GM23248 (cell line): Measurements from ENCODE around the gene ATP10A. TPM values are rescaled to one million over a fixed set of nuclear protein-coding genes. Genes with fewer than 3 reads are reported as not detected.

ENCODE experiments used
- DNase-seq: peaks from one replicate; pipeline ENCODE4 v3.0.0-alpha.2; 2015
- H2AFZ ChIP-seq: fragments of 200-600 bp; sonication (generic); 2 replicates; pipeline ENCODE4 v1.6.1; 2016; ENCODE audit warnings: antibody characterized with exemption
- H3F3A ChIP-seq: fragments of 200-600 bp; sonication (generic); 2 replicates; pipeline ENCODE4 v1.6.1; 2016; ENCODE audit warnings: mild to moderate bottlenecking, antibody characterized with exemption, mixed run types; ENCODE audit not compliant: insufficient read depth
- H3K27ac ChIP-seq: fragments of 200-600 bp; sonication (generic); 2 replicates; pipeline ENCODE4 v1.5.1; 2016; ENCODE audit warnings: mild to moderate bottlenecking
- H3K27me3 ChIP-seq: fragments of 200-600 bp; sonication (generic); replicated peaks from 2 replicates; pipeline ENCODE4 v1.6.1; 2016; ENCODE audit warnings: mild to moderate bottlenecking; ENCODE audit not compliant: insufficient read depth
- H3K36me3 ChIP-seq: fragments of 200-600 bp; sonication (generic); 2 replicates; pipeline ENCODE4 v1.6.1; 2016; ENCODE audit warnings: low read depth, mild to moderate bottlenecking
- H3K4me1 ChIP-seq: fragments of 200-600 bp; sonication (generic); 2 replicates; pipeline ENCODE4 v1.6.1; 2016; ENCODE audit warnings: mild to moderate bottlenecking; ENCODE audit not compliant: insufficient read depth
- H3K4me2 ChIP-seq: fragments of 200-600 bp; sonication (generic); one replicate; pipeline ENCODE4 v1.6.1; 2016; ENCODE audit warnings: mild to moderate bottlenecking; ENCODE audit not compliant: unreplicated experiment
- H3K4me3 ChIP-seq: fragments of 200-600 bp; sonication (generic); 2 replicates; pipeline ENCODE4 v1.5.1; 2016; ENCODE audit warnings: mild to moderate bottlenecking
- H3K79me2 ChIP-seq: fragments of 200-600 bp; sonication (generic); 2 replicates; pipeline ENCODE4 v1.6.1; 2016; ENCODE audit warnings: mild to moderate bottlenecking; ENCODE audit not compliant: insufficient read depth
- H3K9ac ChIP-seq: fragments of 200-600 bp; sonication (generic); 2 replicates; pipeline ENCODE4 v1.6.1; 2016; ENCODE audit warnings: mild to moderate bottlenecking
- H3K9me2 ChIP-seq: fragments of 200-600 bp; sonication (generic); 2 replicates; pipeline ENCODE4 v1.6.1; 2016; ENCODE audit warnings: mixed run types, mild to moderate bottlenecking, moderate library complexity; ENCODE audit not compliant: insufficient read depth
- H3K9me3 ChIP-seq: fragments of 200-600 bp; sonication (generic); one replicate; pipeline ENCODE4 v1.6.1; 2017; ENCODE audit warnings: low read depth
- H4K20me1 ChIP-seq: fragments of 200-600 bp; sonication (generic); 2 replicates; pipeline ENCODE4 v1.6.0; 2016; ENCODE audit not compliant: insufficient read depth
- EZH2 ChIP-seq: fragments of 200-600 bp; sonication (generic); IDR thresholded peaks from 2 replicates; pipeline ENCODE4 v1.6.1; 2018; ENCODE audit warnings: antibody characterized with exemption, mild to moderate bottlenecking; ENCODE audit not compliant: insufficient read depth, poor library complexity, severe bottlenecking
- EZH2phosphoT487 ChIP-seq: fragments of 200-600 bp; sonication (generic); IDR thresholded peaks from 2 replicates; pipeline ENCODE4 v1.6.1; 2018; ENCODE audit warnings: antibody characterized with exemption, moderate library complexity, mild to moderate bottlenecking, low read depth; ENCODE audit not compliant: insufficient read depth
- WGBS, 2 experiments: methylation state at CpG; one replicate each; pipeline ENCODE4 v1.1.6; 2015 to 2017; ENCODE audit warnings: low lambda C conversion rate in 2 of 2, low coverage in 1 of 2; ENCODE audit errors: missing lambda C conversion rate in 2 of 2; 5-methylcytosine and 5-hydroxymethylcytosine counted together
- in situ Hi-C: fragments of 300-500 bp; cut with MboI; formaldehyde crosslinking; loops from 2 replicates; pipeline ENCODE4 v1.15.0; 2020
- polyA plus RNA-seq: library from polyadenylated mRNA; unstranded; fragments of >200 nt; fragmentation: Nextera tagmentation; extraction: Ambion mirVana; gene quantifications from 2 replicates; pipeline ENCODE4 v1.2.1, GENCODE V29; 2016
- total RNA-seq: library from RNA; depleted of rRNA; stranded (reverse); fragments of >200 nt; shearing (Covaris generic); gene quantifications from 2 replicates; pipeline ENCODE4 v1.2.3, GENCODE V29; 2014

ATP10A gene
- total and polyA plus RNA-seq, 2 experiments from 2014 or later, result 20.4 to 64.1 TPM

DNA sequence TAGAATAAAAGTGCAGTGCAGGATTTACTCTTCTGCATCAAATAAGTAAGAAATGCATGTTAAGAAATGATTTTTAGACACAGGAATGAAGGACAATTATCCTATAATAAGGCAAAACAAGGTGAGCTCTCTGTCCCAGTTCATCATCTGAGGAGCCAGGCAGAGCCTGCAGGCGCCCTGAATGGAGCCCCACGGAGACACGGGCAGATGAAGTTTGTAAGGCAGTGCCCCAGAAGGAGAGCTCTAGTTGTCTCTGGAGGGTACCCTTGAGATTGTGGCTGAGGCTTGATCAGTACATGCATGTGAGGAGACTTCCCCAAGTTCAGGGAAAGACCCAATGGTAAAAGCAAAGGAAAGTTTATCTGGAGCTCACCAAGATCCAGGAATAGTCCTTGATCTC lies 50.3 kb downstream of the ATP10A start:
- H3K9ac ChIP-seq, result no peak overlapping the region
- peaks cover 6% of the 10 kb centered on the region; the same call in 1 of the 2 replicates for H4K20me1 ChIP-seq
- H3K27me3 ChIP-seq, result no peaks in the 10 kb centered on the region
- no peak for TF ChIP-seq EZH2phosphoT487
- no peak for TF ChIP-seq EZH2
- no peak overlapping the region for H3K4me3 ChIP-seq
- no peak for DNase-seq
- H3K9me2 ChIP-seq, result no peaks in the 10 kb centered on the region
- H3F3A ChIP-seq, result no peaks in the 10 kb centered on the region
- H2AFZ ChIP-seq, result no peak overlapping the region
- H3K27ac ChIP-seq, result no peak overlapping the region
- WGBS, 2 experiments, result 90 to 96% methylated on average over 3 of the region's 3 CpGs
- no peaks in the 10 kb centered on the region for H3K9me3 ChIP-seq
- no peaks in the 10 kb centered on the region for H3K36me3 ChIP-seq
- peaks cover 100% of the 10 kb centered on the region for H3K79me2 ChIP-seq
- no peak overlapping the region for H3K4me2 ChIP-seq
- H3K4me1 ChIP-seq, result no peaks in the 10 kb centered on the region
- in situ Hi-C loops, result no loop called here

DNA sequence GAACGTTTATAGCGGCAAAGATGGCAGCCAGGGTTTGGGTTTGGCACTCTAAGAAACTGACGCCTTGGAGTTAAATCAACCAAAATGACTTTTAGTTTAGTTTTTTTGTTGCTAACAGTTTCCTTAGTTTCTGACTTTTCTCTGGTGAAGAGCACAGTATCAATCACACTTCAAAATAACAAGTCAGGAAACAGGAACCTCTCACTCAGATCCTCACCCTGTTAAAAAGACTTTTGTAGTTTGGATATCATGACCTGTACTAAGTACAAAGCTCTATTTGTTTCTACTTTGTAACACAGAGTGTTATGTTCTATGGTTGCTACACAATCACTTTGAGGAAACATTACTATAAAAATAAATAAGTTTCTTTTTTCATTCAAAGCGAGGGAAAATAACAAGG lies 51.1 kb downstream of the ATP10A start:
- H3K36me3 ChIP-seq, result no peaks in the 10 kb centered on the region
- WGBS, 2 experiments, result 97% methylated on average over 4 of the region's 4 CpGs
- no peak overlapping the region for H3K4me2 ChIP-seq
- H2AFZ ChIP-seq, result no peak overlapping the region
- H3K79me2 ChIP-seq, result peaks cover 100% of the 10 kb centered on the region
- DNase-seq, result no peak
- H3K9ac ChIP-seq, result no peak overlapping the region
- H3K9me2 ChIP-seq, result no peaks in the 10 kb centered on the region
- no peak overlapping the region for H3K27ac ChIP-seq
- H4K20me1 ChIP-seq, result peaks cover 7% of the 10 kb centered on the region; the same call in 1 of the 2 replicates
- TF ChIP-seq EZH2phosphoT487, result no peak
- TF ChIP-seq EZH2, result no peak
- H3K27me3 ChIP-seq, result no peaks in the 10 kb centered on the region
- no peaks in the 10 kb centered on the region for H3K4me1 ChIP-seq
- H3K9me3 ChIP-seq, result no peaks in the 10 kb centered on the region
- no peaks in the 10 kb centered on the region for H3F3A ChIP-seq
- H3K4me3 ChIP-seq, result no peak overlapping the region
- in situ Hi-C loops, result no loop called here

DNA sequence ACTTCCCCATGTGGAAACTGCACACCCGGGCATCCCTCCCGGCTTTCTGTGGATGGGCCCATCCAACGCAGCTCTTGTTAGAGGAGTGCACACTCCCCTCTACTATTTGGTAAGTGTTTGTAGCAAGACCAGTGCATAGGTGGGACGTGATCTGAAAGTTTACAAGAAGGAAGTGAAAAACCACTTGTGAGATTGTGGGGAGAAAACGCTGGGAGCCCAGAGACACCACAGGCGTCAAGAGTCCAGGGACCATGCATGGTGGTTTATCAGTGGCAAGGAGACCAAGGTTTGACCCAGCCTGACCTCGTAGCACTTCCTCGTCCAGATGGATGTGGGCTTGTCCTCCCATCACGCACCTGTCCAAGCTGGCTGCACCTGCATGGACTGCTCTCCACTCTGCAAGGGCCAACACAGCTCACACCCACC lies 51.6 kb downstream of the ATP10A start:
- Histone ChIP-seq H3K27me3 (no peaks in the 10 kb centered on the region), H3K27ac (no peak overlapping the region), H3K4me3 (no peak overlapping the region), H3K9me2 (no peaks in the 10 kb centered on the region), H3K4me2 (no peak overlapping the region), H3K79me2 (peaks cover 100% of the 10 kb centered on the region), H3K36me3 (no peaks in the 10 kb centered on the region), H3K4me1 (no peaks in the 10 kb centered on the region), H3K9ac (no peak overlapping the region), H3F3A (no peaks in the 10 kb centered on the region), H4K20me1 (peaks cover 7% of the 10 kb centered on the region; the same call in 1 of the 2 replicates), H2AFZ (no peak overlapping the region), H3K9me3 (no peaks in the 10 kb centered on the region)
- TF ChIP-seq EZH2, result no peak
- TF ChIP-seq EZH2phosphoT487, result no peak
- DNase-seq, result no peak
- in situ Hi-C loops, result no loop called here
- 81 to 90% methylated on average over 9 of the region's 9 CpGs for WGBS, 2 experiments

DNA sequence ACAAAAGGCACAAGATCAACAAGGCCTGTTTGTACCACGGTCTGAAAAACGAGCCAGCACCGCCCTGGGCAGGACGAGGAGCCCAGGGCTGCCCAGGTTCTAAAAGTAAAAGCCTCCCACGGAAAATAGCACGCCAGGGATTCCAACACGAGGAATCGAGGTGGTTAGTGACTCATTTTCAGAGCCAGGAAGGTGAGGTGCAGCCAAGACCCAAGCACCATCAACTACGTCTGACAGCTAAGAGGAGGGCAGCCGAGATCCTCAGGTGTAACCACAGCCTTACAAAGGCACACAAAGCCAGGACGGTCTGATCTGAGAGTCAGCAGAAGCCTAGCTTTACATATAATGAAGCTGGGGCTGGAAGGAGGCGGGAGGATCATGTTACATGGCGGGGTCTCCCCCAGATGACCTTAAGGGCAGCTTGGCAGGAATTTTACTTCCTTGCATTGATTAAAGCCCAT lies 52.5 kb downstream of the ATP10A start:
- Histone ChIP-seq H3K36me3 (no peaks in the 10 kb centered on the region), H3K4me2 (no peak overlapping the region), H3K9me2 (no peaks in the 10 kb centered on the region), H3K4me3 (no peak overlapping the region), H4K20me1 (peaks cover 7% of the 10 kb centered on the region; the same call in 1 of the 2 replicates), H3K9me3 (no peaks in the 10 kb centered on the region), H3K27ac (no peak overlapping the region), H3F3A (no peaks in the 10 kb centered on the region), H3K79me2 (peaks cover 100% of the 10 kb centered on the region), H2AFZ (no peak overlapping the region), H3K27me3 (no peaks in the 10 kb centered on the region), H3K9ac (no peak overlapping the region), H3K4me1 (0 out of 2 replicates have a peak, but pooled peaks cover 2% of the 10 kb centered on the region)
- TF ChIP-seq EZH2 (no peak), EZH2phosphoT487 (no peak)
- in situ Hi-C loops, result no loop called here
- DNase-seq, result no peak
- 68 to 71% methylated on average over 13 of the region's 13 CpGs for WGBS, 2 experiments
